K562 (cell line): ENCODE results near the gene COX7A2. TPM values are rescaled to one million over a fixed set of nuclear protein-coding genes. Genes with fewer than 3 reads are reported as not detected.

Experiments
- ATAC-seq: fragments of 200-7000 bp; cut with Tn5 transposase; 3 replicates; pipeline ENCODE4 v1.9.1; 2020; ENCODE audit warnings: moderate library complexity
- BruUV-seq: library from RNA; stranded (reverse); fragments of 400-500 nt; replicated peaks from 2 replicates; lab custom pipeline; 2021; lab: Mats Ljungman, UMichigan
- CTCF ChIA-PET: fragments of 300-600 bp; formaldehyde crosslinking; extraction: SDS; loops from one replicate; lab custom pipeline; 2021; ENCODE audit warnings: low intra/inter-chr PET ratio; lab: Yijun Ruan, JAX
- POLR2A ChIA-PET: fragments of 300-600, 350-650 bp; sonication (Branson Sonifier 250); formaldehyde crosslinking; extraction: SDS; loops from one replicate; lab custom pipeline; 2021; ENCODE audit warnings: antibody characterized with exemption, inconsistent platforms; lab: Yijun Ruan, JAX
- DNase-seq, 4 experiments: peaks; one replicate each; pipeline versions ENCODE4 v3.0.0 to v3.0.0-alpha.2; 2011 to 2018; ENCODE audit warnings: low spot score in 3 of 4, mixed read lengths in 3 of 4; ENCODE audit errors: extremely low read depth in 1 of 4
- FAIRE-seq: peaks from 2 replicates; lab custom pipeline; 2011; peaks lifted over from hg19 to GRCh38; lab: Jason Lieb, UNC
- H2AFZ ChIP-seq: 2 replicates; pipeline ENCODE4 v1.6.0; 2011; ENCODE audit warnings: low read depth, low read length, control low read depth, inconsistent platforms
- H3K27ac ChIP-seq: fragments of 200-600 bp; 3 replicates; pipeline ENCODE4 v1.8.0; 2011; ENCODE audit warnings: low read depth, mild to moderate bottlenecking, control low read depth, inconsistent platforms, low read length, moderate library complexity, mixed read lengths; ENCODE audit errors: extremely low read depth
- H3K27me3 ChIP-seq, 2 experiments: fragments of 300-600 bp in 1 of 2; 2 replicates in 1 of 2; 3 replicates in 1 of 2; pipeline versions ENCODE4 v1.6.0 to v1.8.0; 2011; ENCODE audit warnings: inconsistent platforms in 2 of 2, low read length in 2 of 2, mild to moderate bottlenecking in 1 of 2, mixed read lengths in 1 of 2, moderate library complexity in 1 of 2; ENCODE audit not compliant: control insufficient read depth in 2 of 2, insufficient read depth in 2 of 2
- H3K36me3 ChIP-seq: fragments of 300-600 bp; 3 replicates; pipeline ENCODE4 v1.8.0; 2011; ENCODE audit warnings: mild to moderate bottlenecking, low read length, inconsistent platforms; ENCODE audit not compliant: control insufficient read depth, insufficient read depth
- H3K4me1 ChIP-seq, 2 experiments: fragments of 200-600 bp in 1 of 2; replicated peaks in 1 of 2; 2 replicates in 1 of 2; 3 replicates in 1 of 2; pipeline versions ENCODE4 v1.5.1 to v1.8.0; 2011; ENCODE audit warnings: inconsistent platforms in 2 of 2, low read length in 2 of 2, mild to moderate bottlenecking in 1 of 2, mixed read lengths in 1 of 2, moderate library complexity in 1 of 2; ENCODE audit not compliant: control insufficient read depth in 2 of 2, insufficient read depth in 2 of 2
- H3K4me2 ChIP-seq: 2 replicates; pipeline ENCODE4 v1.6.1; 2011; ENCODE audit warnings: low read length, control low read depth, inconsistent platforms, mixed read lengths; ENCODE audit not compliant: insufficient read depth
- H3K4me3 ChIP-seq: fragments of 200-600 bp; sonication (generic), shearing (Covaris generic); 2 replicates; pipeline ENCODE4 v1.5.1; 2016; ENCODE audit warnings: control low read depth, inconsistent platforms
- H3K79me2 ChIP-seq: fragments of 200-600 bp; 3 replicates; pipeline ENCODE4 v1.8.0; 2011; ENCODE audit warnings: low read length, inconsistent platforms; ENCODE audit not compliant: control insufficient read depth, insufficient read depth
- H3K9ac ChIP-seq, 2 experiments: 2 replicates each; pipeline versions ENCODE4 v1.6.0 to v1.6.1; 2011; ENCODE audit warnings: low read depth in 2 of 2, low read length in 2 of 2, control low read depth in 1 of 2, inconsistent platforms in 1 of 2, mild to moderate bottlenecking in 1 of 2, mixed read lengths in 1 of 2; ENCODE audit not compliant: insufficient read depth in 1 of 2
- H3K9me1 ChIP-seq: one replicate; pipeline ENCODE4 v1.6.0; 2011; ENCODE audit warnings: inconsistent platforms, mild to moderate bottlenecking, low read length, moderate library complexity; ENCODE audit not compliant: control insufficient read depth, insufficient read depth
- H3K9me3 ChIP-seq: replicated peaks from 2 replicates; pipeline ENCODE4 v1.5.1; 2011; ENCODE audit warnings: low read depth, low read length, inconsistent platforms; ENCODE audit not compliant: control insufficient read depth, insufficient read depth
- H4K20me1 ChIP-seq: replicated peaks from 2 replicates; pipeline ENCODE4 v1.6.1; 2011; ENCODE audit warnings: low read length, inconsistent platforms, mixed read lengths; ENCODE audit not compliant: control insufficient read depth, insufficient read depth
- FOXP4 ChIP-seq: sonication (generic); formaldehyde crosslinking; IDR thresholded peaks from 2 replicates; pipeline ENCODE4 v1.8.0; 2022; ENCODE audit warnings: mild to moderate bottlenecking, missing genetic modification reagents, borderline replicate concordance
- RAD21 ChIP-seq, 2 experiments: fragments of 250-450 bp in 1 of 2; fragments of 450-650 bp in 1 of 2; sonication (Bioruptor Pico) in 1 of 2; formaldehyde crosslinking in 1 of 2; IDR thresholded peaks in 1 of 2; conservative IDR thresholded peaks in 1 of 2; 2 replicates each; pipeline versions ENCODE4 v1.4.0 to v1.8.0; 2020 to 2022; ENCODE audit warnings: mild to moderate bottlenecking in 2 of 2, moderate library complexity in 1 of 2
- ZNF507 ChIP-seq: conservative IDR thresholded peaks from 2 replicates; pipeline ENCODE4 v1.6.1; 2017; ENCODE audit warnings: missing genetic modification characterization, missing compliant biosample characterization
- WGBS: fragments of 100-300 bp; shearing (Covaris generic); methylation state at CpG from one replicate; pipeline ENCODE4 v1.1.6; 2016; ENCODE audit warnings: low coverage, mixed read lengths; ENCODE audit not compliant: insufficient coverage; ENCODE audit errors: missing lambda C conversion rate; 5-methylcytosine and 5-hydroxymethylcytosine counted together
- in situ Hi-C: fragments of 300-500 bp; cut with MboI; formaldehyde crosslinking; loops from 4 replicates; pipeline ENCODE4 v1.15.0; 2018; ENCODE audit warnings: inconsistent platforms, mixed read lengths
- intact Hi-C: fragments of 100-400 bp; cut with micrococcal nuclease; formaldehyde crosslinking; loops from 2 replicates; pipeline ENCODE4 v1.14.2; 2022
- polyA plus RNA-seq, 8 experiments: library from polyadenylated mRNA; depleted of rRNA in 4 of 8; stranded (reverse) in 5 of 8; unstranded in 3 of 8; fragments of >200 nt; fragmentation: Nextera tagmentation in 2 of 8; fragmentation: Illumina TruSeq in 1 of 8; extraction: Ambion mirVana in 2 of 8; extraction: Trizol in 1 of 8; gene quantifications; 2 replicates each; pipeline versions ENCODE4 v1.2.1 to v1.2.3, GENCODE V29; 2011 to 2014; ENCODE audit warnings: inconsistent platforms in 1 of 8, missing spikeins in 1 of 8
- total RNA-seq, 7 experiments: library from RNA; depleted of rRNA in 6 of 7; stranded (reverse); fragments of >200 nt in 6 of 7; fragmentation: Illumina TruSeq in 2 of 7; extraction: Trizol in 2 of 7; gene quantifications; 2 replicates each; pipeline versions ENCODE4 v1.2.1 to v1.2.3, GENCODE V29; 2011 to 2021; ENCODE audit warnings: low replicate concordance in 1 of 7
- TF ChIP-seq, protein P1 (sequence below): fragments of 450-650 bp; formaldehyde crosslinking; IDR thresholded peaks from 2 replicates; pipeline ENCODE4 v1.4.0; 2020; ENCODE audit warnings: mild to moderate bottlenecking, moderate library complexity
- TF ChIP-seq, protein P2 (sequence below), 3 experiments: IDR thresholded peaks in 2 of 3; conservative IDR thresholded peaks in 1 of 3; 2 replicates each; pipeline ENCODE4 v1.5.1; 2011 to 2012; ENCODE audit warnings: low read length in 3 of 3, mild to moderate bottlenecking in 3 of 3, control low read depth in 2 of 3, improper control_type of control experiment in 1 of 3, inconsistent platforms in 1 of 3, low read depth in 1 of 3, mixed read lengths in 1 of 3, moderate library complexity in 1 of 3; ENCODE audit not compliant: insufficient read depth in 2 of 3
- TF ChIP-seq, protein P3 (sequence below): sonication (generic); formaldehyde crosslinking; IDR thresholded peaks from 2 replicates; pipeline ENCODE4 v1.8.0; 2022; ENCODE audit warnings: mild to moderate bottlenecking, missing genetic modification reagents
- TF ChIP-seq, protein P4 (sequence below): sonication (generic); formaldehyde crosslinking; IDR thresholded peaks from 2 replicates; pipeline ENCODE4 v1.8.0; 2022; ENCODE audit warnings: mild to moderate bottlenecking, low read depth, missing genetic modification reagents

Gene COX7A2
- total and polyA plus RNA-seq, 9 of the 15 experiments (the other 6 are each of a cell fraction or from before 2014, with no cell fraction given) = 234 to 2,216 (median 585) TPM

GRCh38 chr6:75266716-75267291 lies 23.2 kb upstream of the COX7A2 start:
- no peak for FAIRE-seq
- POLR2A ChIA-PET = interaction anchor here (0.6 to 0.8 kb wide), 3 partner anchors 9 to 39 kb away, joined by 3 read pairs; partner anchors contain the start of gene COX7A2
- TF ChIP-seq, protein P1, sequence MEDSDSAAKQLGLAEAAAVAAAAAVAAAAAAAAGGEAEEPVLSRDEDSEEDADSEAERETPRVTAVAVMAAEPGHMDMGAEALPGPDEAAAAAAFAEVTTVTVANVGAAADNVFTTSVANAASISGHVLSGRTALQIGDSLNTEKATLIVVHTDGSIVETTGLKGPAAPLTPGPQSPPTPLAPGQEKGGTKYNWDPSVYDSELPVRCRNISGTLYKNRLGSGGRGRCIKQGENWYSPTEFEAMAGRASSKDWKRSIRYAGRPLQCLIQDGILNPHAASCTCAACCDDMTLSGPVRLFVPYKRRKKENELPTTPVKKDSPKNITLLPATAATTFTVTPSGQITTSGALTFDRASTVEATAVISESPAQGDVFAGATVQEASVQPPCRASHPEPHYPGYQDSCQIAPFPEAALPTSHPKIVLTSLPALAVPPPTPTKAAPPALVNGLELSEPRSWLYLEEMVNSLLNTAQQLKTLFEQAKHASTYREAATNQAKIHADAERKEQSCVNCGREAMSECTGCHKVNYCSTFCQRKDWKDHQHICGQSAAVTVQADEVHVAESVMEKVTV (CRISPR knock-in tag) = peak; percentile 53; the same call in 1 of the 2 replicates
- TF ChIP-seq, protein P2, sequence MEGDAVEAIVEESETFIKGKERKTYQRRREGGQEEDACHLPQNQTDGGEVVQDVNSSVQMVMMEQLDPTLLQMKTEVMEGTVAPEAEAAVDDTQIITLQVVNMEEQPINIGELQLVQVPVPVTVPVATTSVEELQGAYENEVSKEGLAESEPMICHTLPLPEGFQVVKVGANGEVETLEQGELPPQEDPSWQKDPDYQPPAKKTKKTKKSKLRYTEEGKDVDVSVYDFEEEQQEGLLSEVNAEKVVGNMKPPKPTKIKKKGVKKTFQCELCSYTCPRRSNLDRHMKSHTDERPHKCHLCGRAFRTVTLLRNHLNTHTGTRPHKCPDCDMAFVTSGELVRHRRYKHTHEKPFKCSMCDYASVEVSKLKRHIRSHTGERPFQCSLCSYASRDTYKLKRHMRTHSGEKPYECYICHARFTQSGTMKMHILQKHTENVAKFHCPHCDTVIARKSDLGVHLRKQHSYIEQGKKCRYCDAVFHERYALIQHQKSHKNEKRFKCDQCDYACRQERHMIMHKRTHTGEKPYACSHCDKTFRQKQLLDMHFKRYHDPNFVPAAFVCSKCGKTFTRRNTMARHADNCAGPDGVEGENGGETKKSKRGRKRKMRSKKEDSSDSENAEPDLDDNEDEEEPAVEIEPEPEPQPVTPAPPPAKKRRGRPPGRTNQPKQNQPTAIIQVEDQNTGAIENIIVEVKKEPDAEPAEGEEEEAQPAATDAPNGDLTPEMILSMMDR (IDR thresholded peaks at IDR 0.05 in 2 of 3, conservative IDR thresholded peaks at IDR 0.05 in 1 of 3; ENCODE audit: insufficient read depth in 2 of 3, low read depth in 1 of 3, low read length in 3 of 3) = peak; percentile 48 to 76 (median 52); a peak in 5 of 6 replicates
- TF ChIP-seq, protein P3, sequence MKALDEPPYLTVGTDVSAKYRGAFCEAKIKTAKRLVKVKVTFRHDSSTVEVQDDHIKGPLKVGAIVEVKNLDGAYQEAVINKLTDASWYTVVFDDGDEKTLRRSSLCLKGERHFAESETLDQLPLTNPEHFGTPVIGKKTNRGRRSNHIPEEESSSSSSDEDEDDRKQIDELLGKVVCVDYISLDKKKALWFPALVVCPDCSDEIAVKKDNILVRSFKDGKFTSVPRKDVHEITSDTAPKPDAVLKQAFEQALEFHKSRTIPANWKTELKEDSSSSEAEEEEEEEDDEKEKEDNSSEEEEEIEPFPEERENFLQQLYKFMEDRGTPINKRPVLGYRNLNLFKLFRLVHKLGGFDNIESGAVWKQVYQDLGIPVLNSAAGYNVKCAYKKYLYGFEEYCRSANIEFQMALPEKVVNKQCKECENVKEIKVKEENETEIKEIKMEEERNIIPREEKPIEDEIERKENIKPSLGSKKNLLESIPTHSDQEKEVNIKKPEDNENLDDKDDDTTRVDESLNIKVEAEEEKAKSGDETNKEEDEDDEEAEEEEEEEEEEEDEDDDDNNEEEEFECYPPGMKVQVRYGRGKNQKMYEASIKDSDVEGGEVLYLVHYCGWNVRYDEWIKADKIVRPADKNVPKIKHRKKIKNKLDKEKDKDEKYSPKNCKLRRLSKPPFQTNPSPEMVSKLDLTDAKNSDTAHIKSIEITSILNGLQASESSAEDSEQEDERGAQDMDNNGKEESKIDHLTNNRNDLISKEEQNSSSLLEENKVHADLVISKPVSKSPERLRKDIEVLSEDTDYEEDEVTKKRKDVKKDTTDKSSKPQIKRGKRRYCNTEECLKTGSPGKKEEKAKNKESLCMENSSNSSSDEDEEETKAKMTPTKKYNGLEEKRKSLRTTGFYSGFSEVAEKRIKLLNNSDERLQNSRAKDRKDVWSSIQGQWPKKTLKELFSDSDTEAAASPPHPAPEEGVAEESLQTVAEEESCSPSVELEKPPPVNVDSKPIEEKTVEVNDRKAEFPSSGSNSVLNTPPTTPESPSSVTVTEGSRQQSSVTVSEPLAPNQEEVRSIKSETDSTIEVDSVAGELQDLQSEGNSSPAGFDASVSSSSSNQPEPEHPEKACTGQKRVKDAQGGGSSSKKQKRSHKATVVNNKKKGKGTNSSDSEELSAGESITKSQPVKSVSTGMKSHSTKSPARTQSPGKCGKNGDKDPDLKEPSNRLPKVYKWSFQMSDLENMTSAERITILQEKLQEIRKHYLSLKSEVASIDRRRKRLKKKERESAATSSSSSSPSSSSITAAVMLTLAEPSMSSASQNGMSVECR (CRISPR knock-in tag) = no peak
- TF ChIP-seq ZNF507 (tag) (no peak), FOXP4 (CRISPR knock-in tag) (no peak), RAD21 (CRISPR knock-in tag; conservative IDR thresholded peaks at IDR 0.05 in 1 of 2, IDR thresholded peaks at IDR 0.05 in 1 of 2) (peak; percentile 77 to 78)
- TF ChIP-seq, protein P4, sequence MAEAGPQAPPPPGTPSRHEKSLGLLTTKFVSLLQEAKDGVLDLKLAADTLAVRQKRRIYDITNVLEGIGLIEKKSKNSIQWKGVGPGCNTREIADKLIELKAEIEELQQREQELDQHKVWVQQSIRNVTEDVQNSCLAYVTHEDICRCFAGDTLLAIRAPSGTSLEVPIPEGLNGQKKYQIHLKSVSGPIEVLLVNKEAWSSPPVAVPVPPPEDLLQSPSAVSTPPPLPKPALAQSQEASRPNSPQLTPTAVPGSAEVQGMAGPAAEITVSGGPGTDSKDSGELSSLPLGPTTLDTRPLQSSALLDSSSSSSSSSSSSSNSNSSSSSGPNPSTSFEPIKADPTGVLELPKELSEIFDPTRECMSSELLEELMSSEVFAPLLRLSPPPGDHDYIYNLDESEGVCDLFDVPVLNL (CRISPR knock-in tag) = no peak

More at GRCh38 chr6:75266716-75267291, 23.2 kb upstream of the COX7A2 start:
- 0 out of 2 replicates have a peak, but pooled peaks cover 3% of the 10 kb centered on the region for H4K20me1 ChIP-seq
- intact Hi-C loops (loop anchor here (1.0 kb wide), 2 partner anchors 30 to 259 kb away; no protein-coding TSS in a partner anchor), in situ Hi-C loops (loop anchor here (10.0 kb wide), 1 partner anchor 258 kb away; no protein-coding TSS in a partner anchor)
- H3K9me3 ChIP-seq = no peaks in the 10 kb centered on the region
- H3K27ac ChIP-seq = no peak overlapping the region
- DNase-seq (peak in 3 of 4 experiments; percentile 25 to 48 (median 40)), ATAC-seq (peak; percentile 86)
- H3K27me3 ChIP-seq = no peaks in the 10 kb centered on the region
- H2AFZ ChIP-seq = no peak overlapping the region
- H3K36me3 ChIP-seq = peaks cover 23% of the 10 kb centered on the region
- peaks cover 50% of the 10 kb centered on the region for H3K79me2 ChIP-seq
- H3K4me3 ChIP-seq = no peak overlapping the region
- no peaks in the 10 kb centered on the region for H3K4me1 ChIP-seq
- CTCF ChIA-PET = interaction anchor here (0.9 to 3.4 kb wide), 3 partner anchors 20 to 260 kb away, joined by 3 to 25 read pairs (median 4); no protein-coding TSS in a partner anchor
- H3K4me2 ChIP-seq = no peak overlapping the region
- no TSS peak for BruUV-seq
- WGBS = 43% methylated on average over 2 of the region's 2 CpGs
- no peak overlapping the region for H3K9ac ChIP-seq
- H3K9me1 ChIP-seq = no peaks in the 10 kb centered on the region
